NCI-H1048 (cell line): ENCODE measurements around the gene DCTD.
"Not testable (repeated sequence)": the region's sequence is repeated elsewhere in the genome, so short reads cannot be mapped to it uniquely, and the experiment has no call there.

Experiments used
- DNase-seq: peaks from one replicate; lab custom pipeline; 2025; lab: John Stamatoyannopoulos, UW

The DCTD gene

GRCh38 chr4:182920676-182921075 is 3.5 kb upstream of the DCTD start:
- no peak for DNase-seq

GRCh38 chr4:182918791-182919302 is 1.7 kb upstream of the DCTD start:
- no peak for DNase-seq

- no peak for DNase-seq
These were observed 940 bp upstream of the DCTD start for GRCh38 chr4:182918044-182918607.

GRCh38 chr4:182916483-182917181 is 554 bp downstream of the DCTD start:
- no peak for DNase-seq

- DNase-seq = no peak
These were observed 2.8 kb downstream of the DCTD start for GRCh38 chr4:182914357-182914756.

GRCh38 chr4:182913621-182914020 is 3.6 kb downstream of the DCTD start:
- no peak for DNase-seq

GRCh38 chr4:182913036-182913435 is 4.2 kb downstream of the DCTD start:
- no peak for DNase-seq

GRCh38 chr4:182908124-182908523 is 9.1 kb downstream of the DCTD start:
- no peak for DNase-seq

- no peak for DNase-seq
These were observed 9.8 kb downstream of the DCTD start for GRCh38 chr4:182907396-182907795.

- DNase-seq = no peak
These were observed 10.4 kb downstream of the DCTD start for GRCh38 chr4:182906786-182907185.

GRCh38 chr4:182905038-182905437 is 12.1 kb downstream of the DCTD start:
- no peak for DNase-seq

- DNase-seq = no peak
These were observed 12.9 kb downstream of the DCTD start for GRCh38 chr4:182904211-182904761.

- no peak for DNase-seq
These were observed 14.2 kb downstream of the DCTD start for GRCh38 chr4:182903013-182903412.

- DNase-seq = no peak
These were observed 15.8 kb downstream of the DCTD start for GRCh38 chr4:182901337-182901736.

GRCh38 chr4:182900021-182900420 is 17.2 kb downstream of the DCTD start:
- not testable (repeated sequence) for DNase-seq

GRCh38 chr4:182898479-182898799 is 18.7 kb downstream of the DCTD start:
- DNase-seq = no peak

GRCh38 chr4:182897601-182898478 is 19.3 kb downstream of the DCTD start:
- DNase-seq = no peak

GRCh38 chr4:182896421-182896820 is 20.8 kb downstream of the DCTD start:
- DNase-seq = no peak

GRCh38 chr4:182895791-182896292 is 21.3 kb downstream of the DCTD start:
- no peak for DNase-seq

GRCh38 chr4:182894681-182895275 is 22.4 kb downstream of the DCTD start:
- DNase-seq = no peak

GRCh38 chr4:182893474-182894080 is 23.6 kb downstream of the DCTD start:
- DNase-seq = no peak

GRCh38 chr4:182893047-182893446 is 24.1 kb downstream of the DCTD start:
- DNase-seq = no peak
